GM21367 (cell line): Measurements from ENCODE around the gene EVA1B.

Experiments used
- ATAC-seq: cut with Tn5 transposase; IDR thresholded peaks from one replicate; pipeline ENCODE4 v1.9.1; 2021; ENCODE audit not compliant: unreplicated experiment

The EVA1B gene

DNA sequence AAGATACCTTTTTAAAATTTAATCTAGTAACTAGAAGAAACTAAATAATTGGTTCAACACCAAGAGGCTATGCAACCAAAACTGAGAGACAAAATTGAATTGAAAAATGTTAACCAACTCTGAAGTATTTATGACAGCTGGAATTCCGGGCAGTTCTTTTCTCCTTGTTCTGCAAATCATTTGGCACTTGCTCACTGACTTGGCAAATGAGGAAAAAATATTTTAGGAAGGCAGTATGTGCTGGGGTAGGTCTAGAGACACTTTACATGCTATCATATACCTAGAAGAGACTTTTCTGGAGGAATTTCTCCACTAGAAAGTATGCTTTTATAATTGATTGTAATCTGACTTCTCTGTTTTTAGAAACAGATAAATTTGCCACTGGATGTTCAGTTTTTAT lies 39.4 kb downstream of the EVA1B start:
- ATAC-seq: no peak

- no peak for ATAC-seq
Measured at GRCh38 chr1:36279789-36280296, 43.6 kb downstream of the EVA1B start.

GRCh38 chr1:36279110-36279788 lies 44.2 kb downstream of the EVA1B start:
- no peak for ATAC-seq

GRCh38 chr1:36276688-36277087 lies 46.8 kb downstream of the EVA1B start:
- ATAC-seq: no peak

DNA sequence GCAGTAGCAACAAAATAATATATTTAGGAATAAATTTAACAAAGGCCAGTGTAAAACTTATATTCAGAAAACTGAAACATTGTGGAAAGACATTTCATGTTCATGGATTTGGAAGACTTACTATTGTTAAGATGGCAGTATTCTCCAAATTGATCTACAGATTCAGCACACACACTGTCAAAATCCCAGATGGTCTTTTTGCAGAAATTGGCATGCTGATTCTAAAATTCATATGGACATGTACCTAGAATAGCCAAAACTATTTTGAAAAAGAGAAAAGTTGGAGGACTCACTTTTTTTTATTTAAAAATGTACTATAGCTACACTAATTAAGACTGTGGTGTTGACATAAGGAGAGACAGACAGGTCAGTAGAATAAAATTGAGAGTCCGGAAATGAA lies 49.2 kb downstream of the EVA1B start:
- no peak for ATAC-seq

DNA sequence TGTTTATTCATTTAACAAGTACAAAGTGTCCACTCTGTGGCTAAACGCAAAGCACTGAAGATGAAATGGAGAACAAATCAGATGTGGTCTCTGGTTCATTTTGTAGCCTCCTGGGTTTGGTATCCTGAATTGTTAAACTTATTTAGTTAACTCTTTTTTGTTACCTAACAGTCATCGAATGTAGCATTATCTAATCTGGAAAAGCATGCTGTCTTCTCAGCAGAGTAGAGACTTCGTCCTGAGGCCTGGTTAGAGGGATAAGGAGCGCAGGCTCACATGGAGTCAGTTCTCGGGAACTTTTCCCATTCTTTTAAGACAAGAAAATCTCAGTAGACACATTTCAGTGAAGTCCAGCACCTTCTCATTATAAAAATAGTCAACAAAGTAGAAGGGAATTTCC lies 50.4 kb downstream of the EVA1B start:
- ATAC-seq: no peak
